HPDE6-E6E7 (cell line): Measurements from ENCODE around the gene ZDHHC3.

Experiments used
- DNase-seq: peaks from one replicate; pipeline ENCODE4 v3.0.0; 2011; ENCODE audit warnings: missing footprints; ENCODE audit errors: extremely low spot score

ZDHHC3 gene

GRCh38 chr3:44926921-44927320, 49.1 kb downstream of the ZDHHC3 start:
- no peak for DNase-seq

GRCh38 chr3:44926172-44926571, 49.8 kb downstream of the ZDHHC3 start:
- no peak for DNase-seq

- DNase-seq = no peak
These were observed 51.4 kb downstream of the ZDHHC3 start for GRCh38 chr3:44924457-44925084.

- DNase-seq = no peak
These were observed 52.1 kb downstream of the ZDHHC3 start for GRCh38 chr3:44923632-44924456.

GRCh38 chr3:44920081-44920480, 55.9 kb downstream of the ZDHHC3 start:
- no peak for DNase-seq

- DNase-seq = no peak
These were observed 57.4 kb downstream of the ZDHHC3 start for GRCh38 chr3:44918581-44918980.

- no peak for DNase-seq
These were observed 57.9 kb downstream of the ZDHHC3 start for GRCh38 chr3:44918087-44918486.

- DNase-seq = no peak
These were observed 60.1 kb downstream of the ZDHHC3 start for GRCh38 chr3:44915702-44916438.

- DNase-seq = peak; percentile 14
These were observed 61.0 kb downstream of the ZDHHC3 start for GRCh38 chr3:44914936-44915335.

GRCh38 chr3:44913868-44914468, 62.0 kb downstream of the ZDHHC3 start:
- peak; percentile 57 for DNase-seq

GRCh38 chr3:44910693-44911092, 65.3 kb downstream of the ZDHHC3 start:
- DNase-seq = no peak

GRCh38 chr3:44909063-44909462, 66.9 kb downstream of the ZDHHC3 start:
- DNase-seq = no peak

GRCh38 chr3:44907612-44908011, 68.4 kb downstream of the ZDHHC3 start:
- DNase-seq = no peak

- no peak for DNase-seq
These were observed 69.0 kb downstream of the ZDHHC3 start for GRCh38 chr3:44906997-44907396.

- no peak for DNase-seq
These were observed 70.4 kb downstream of the ZDHHC3 start for GRCh38 chr3:44905446-44906157.

- no peak for DNase-seq
These were observed 72.2 kb downstream of the ZDHHC3 start for GRCh38 chr3:44903751-44904150.

GRCh38 chr3:44903314-44903713, 72.7 kb downstream of the ZDHHC3 start:
- DNase-seq = no peak

- DNase-seq = no peak
These were observed 73.3 kb downstream of the ZDHHC3 start for GRCh38 chr3:44902628-44903027.

- no peak for DNase-seq
These were observed 76.1 kb downstream of the ZDHHC3 start for GRCh38 chr3:44899683-44900367.

GRCh38 chr3:44896440-44896839, 79.5 kb downstream of the ZDHHC3 start:
- no peak for DNase-seq

GRCh38 chr3:44894485-44894884, 81.5 kb downstream of the ZDHHC3 start:
- DNase-seq = no peak
